Right atrium auricular region (tissue), 2 donors: Measurements from ENCODE around the gene SPAG17. TPM values are rescaled to one million over a fixed set of nuclear protein-coding genes. Genes with fewer than 3 reads are reported as not detected.

Source experiments
- DNase-seq: peaks from one replicate; pipeline ENCODE4 v3.0.0-alpha.2; 2019; ENCODE audit warnings: low spot score
- H3K27ac ChIP-seq, 2 donors: fragments of 200-600 bp; sonication (generic); 1 replicate in 1 of 2; 2 replicates in 1 of 2; pipeline ENCODE4 v1.5.1; 2016 to 2019
- H3K27me3 ChIP-seq, 2 donors: fragments of 200-600 bp; sonication (generic); one replicate each; pipeline versions ENCODE4 v1.5.1 to v1.6.0; 2017 to 2019
- H3K36me3 ChIP-seq: fragments of 200-600 bp; sonication (generic); one replicate; pipeline ENCODE4 v1.5.1; 2016
- H3K4me1 ChIP-seq, 2 donors: fragments of 200-600 bp; sonication (generic); one replicate each; pipeline versions ENCODE4 v1.5.1 to v1.6.0; 2017 to 2019
- H3K4me3 ChIP-seq, 2 donors: fragments of 200-600 bp; sonication (generic); 1 replicate in 1 of 2; 2 replicates in 1 of 2; pipeline ENCODE4 v1.5.1; 2017 to 2019; ENCODE audit warnings: mild to moderate bottlenecking in 1 of 2, moderate library complexity in 1 of 2
- H3K9me3 ChIP-seq, 2 donors: fragments of 200-600 bp; sonication (generic); one replicate each; pipeline ENCODE4 v1.5.1; 2019
- CTCF ChIP-seq, 2 donors: fragments of 200-600 bp; sonication (generic); IDR thresholded peaks; one replicate each; pipeline ENCODE4 v1.5.1; 2019; ENCODE audit warnings: antibody characterized with exemption in 2 of 2
- total RNA-seq, 2 donors: library from RNA; depleted of rRNA; stranded (reverse); fragments of >200 nt; gene quantifications; one replicate each; pipeline ENCODE4 v1.1.0, GENCODE V29; 2016

Gene SPAG17
- total RNA-seq, 2 donors from 2014 or later = 0.39 TPM; not detected in 1

GRCh38 chr1:117933769-117934168 is 251.3 kb downstream of the SPAG17 start:
- no peak overlapping the region for H3K27ac ChIP-seq
- no peaks in the 10 kb centered on the region for H3K27me3 ChIP-seq
- no peak for DNase-seq
- no peak for TF ChIP-seq CTCF (IDR thresholded peaks at IDR 0.05)
- H3K9me3 ChIP-seq = no peaks in the 10 kb centered on the region
- peaks cover 24% of the 10 kb centered on the region for H3K36me3 ChIP-seq
- no peak overlapping the region for H3K4me3 ChIP-seq
- peaks cover 0 to 21% of the 10 kb centered on the region in 2 donors for H3K4me1 ChIP-seq

GRCh38 chr1:117932576-117932975 is 252.5 kb downstream of the SPAG17 start:
- H3K4me3 ChIP-seq = no peak overlapping the region
- TF ChIP-seq CTCF (IDR thresholded peaks at IDR 0.05) = no peak
- no peak for DNase-seq
- no peak overlapping the region for H3K27ac ChIP-seq
- peaks cover 12% of the 10 kb centered on the region for H3K36me3 ChIP-seq
- H3K4me1 ChIP-seq = peaks cover 0 to 32% of the 10 kb centered on the region in 2 donors
- H3K9me3 ChIP-seq = no peaks in the 10 kb centered on the region
- no peaks in the 10 kb centered on the region for H3K27me3 ChIP-seq

GRCh38 chr1:117930484-117930883 is 254.5 kb downstream of the SPAG17 start:
- H3K36me3 ChIP-seq = peaks cover 9% of the 10 kb centered on the region
- H3K27ac ChIP-seq = peak overlapping the region; percentile 80 to 83
- H3K27me3 ChIP-seq = no peaks in the 10 kb centered on the region
- no peak for DNase-seq
- no peak for TF ChIP-seq CTCF (IDR thresholded peaks at IDR 0.05)
- H3K9me3 ChIP-seq = no peaks in the 10 kb centered on the region
- peaks cover 0 to 32% of the 10 kb centered on the region in 2 donors for H3K4me1 ChIP-seq
- H3K4me3 ChIP-seq = peak overlapping the region; percentile 83 to 89

- Histone ChIP-seq H3K4me1 (peaks cover 0 to 32% of the 10 kb centered on the region in 2 donors), H3K27me3 (no peaks in the 10 kb centered on the region), H3K27ac (peak overlapping the region; percentile 80 to 83), H3K36me3 (peaks cover 9% of the 10 kb centered on the region), H3K4me3 (peak overlapping the region; percentile 83 to 89), H3K9me3 (no peaks in the 10 kb centered on the region)
- no peak for DNase-seq
- TF ChIP-seq CTCF (IDR thresholded peaks at IDR 0.05) = no peak
These were observed 254.9 kb downstream of the SPAG17 start for GRCh38 chr1:117930173-117930447.

GRCh38 chr1:117929343-117930172 is 255.5 kb downstream of the SPAG17 start, which contains the start of the genes GDAP2 and WDR3:
Gene GDAP2 (minus strand): TSS chr1:117929621. CDS start chr1:117920357, 9,264 bp downstream.
Gene WDR3 (plus strand): TSS chr1:117929739. CDS start chr1:117933320, 3,581 bp downstream.
- Histone ChIP-seq H3K27ac (peak within 1 kb of the TSS; percentile 80 to 83), H3K27me3 (no peaks in the 10 kb centered on the region), H3K36me3 (peaks cover 5% of the 10 kb centered on the region), H3K4me1 (peaks cover 0 to 32% of the 10 kb centered on the region in 2 donors), H3K4me3 (peak within 1 kb of the TSS; percentile 83 to 89), H3K9me3 (no peaks in the 10 kb centered on the region)
- DNase-seq = peak; percentile 97
- TF ChIP-seq CTCF (IDR thresholded peaks at IDR 0.05) = no peak
